NCI-H460 (cell line): ENCODE data around the gene SLF2. TPM values are rescaled to one million over a fixed set of nuclear protein-coding genes. Genes with fewer than 3 reads are reported as not detected.

Experiments
- DNase-seq: peaks from one replicate; pipeline ENCODE4 v3.0.0-alpha.2; 2016; ENCODE audit warnings: low read depth; ENCODE audit errors: extremely low read depth
- total RNA-seq: library from RNA; depleted of rRNA; stranded (reverse); fragments of >200 nt; shearing (Covaris generic); gene quantifications from 2 replicates; pipeline ENCODE4 v1.2.3, GENCODE V29; 2014

SLF2 gene
- total RNA-seq, 1 experiment from 2014 or later, result 26.1 TPM

DNA sequence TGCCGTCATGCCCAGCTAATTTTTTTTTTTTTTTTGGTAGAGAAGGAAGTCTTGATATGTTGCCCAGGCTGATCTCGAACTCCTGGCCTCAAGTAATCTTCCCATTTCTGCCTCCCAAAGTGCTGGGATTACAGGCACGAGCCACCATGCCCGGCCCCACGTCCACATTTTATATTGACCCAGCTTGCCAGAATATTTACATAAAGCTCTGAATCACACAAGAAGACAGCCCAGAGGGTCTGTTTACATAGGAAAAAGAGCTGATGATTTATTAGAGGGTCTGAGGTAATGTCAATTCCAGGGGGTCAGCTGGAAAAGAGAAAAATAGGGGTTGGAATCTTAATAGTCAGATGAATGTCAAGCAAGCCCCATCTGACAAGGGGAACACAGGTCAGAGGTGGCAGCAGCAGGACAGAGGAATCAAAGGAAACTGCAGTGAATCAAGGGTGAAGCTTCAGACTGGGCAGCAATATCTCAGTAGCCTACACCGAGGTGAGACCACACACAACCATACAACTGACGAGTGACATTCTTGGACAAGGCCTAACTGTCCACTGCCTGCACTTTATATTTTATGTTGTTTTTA is 15.8 kb upstream of the SLF2 start:
- DNase-seq, result no peak

GRCh38 chr10:100897976-100898375 is 14.8 kb upstream of the SLF2 start:
- no peak for DNase-seq

GRCh38 chr10:100899171-100899570 is 13.6 kb upstream of the SLF2 start:
- no peak for DNase-seq

GRCh38 chr10:100901051-100901450 is 11.7 kb upstream of the SLF2 start:
- no peak for DNase-seq

- DNase-seq, result no peak
Measured at GRCh38 chr10:100902622-100903021, 10.1 kb upstream of the SLF2 start.

DNA sequence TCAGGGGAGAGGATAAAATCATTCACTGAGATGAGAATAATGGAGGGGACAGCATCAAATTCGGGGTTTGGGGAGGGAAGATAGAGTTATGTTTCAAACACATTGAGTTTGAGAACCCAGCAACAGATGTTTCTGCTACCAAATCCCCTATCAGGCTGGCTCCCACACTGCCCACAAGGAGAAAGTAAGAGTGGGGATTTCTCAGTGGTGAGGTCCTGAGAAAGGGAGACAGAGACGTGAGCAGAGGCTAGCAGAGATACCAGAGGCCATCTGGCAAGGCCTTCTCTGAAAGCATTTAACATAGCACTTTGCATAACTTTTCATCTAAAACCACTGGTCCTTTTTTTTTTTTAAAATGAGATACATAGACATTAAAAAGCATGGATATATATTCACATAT is 7.8 kb upstream of the SLF2 start:
- DNase-seq, result no peak

- no peak for DNase-seq
Measured at GRCh38 chr10:100907175-100907574, 5.6 kb upstream of the SLF2 start.

DNA sequence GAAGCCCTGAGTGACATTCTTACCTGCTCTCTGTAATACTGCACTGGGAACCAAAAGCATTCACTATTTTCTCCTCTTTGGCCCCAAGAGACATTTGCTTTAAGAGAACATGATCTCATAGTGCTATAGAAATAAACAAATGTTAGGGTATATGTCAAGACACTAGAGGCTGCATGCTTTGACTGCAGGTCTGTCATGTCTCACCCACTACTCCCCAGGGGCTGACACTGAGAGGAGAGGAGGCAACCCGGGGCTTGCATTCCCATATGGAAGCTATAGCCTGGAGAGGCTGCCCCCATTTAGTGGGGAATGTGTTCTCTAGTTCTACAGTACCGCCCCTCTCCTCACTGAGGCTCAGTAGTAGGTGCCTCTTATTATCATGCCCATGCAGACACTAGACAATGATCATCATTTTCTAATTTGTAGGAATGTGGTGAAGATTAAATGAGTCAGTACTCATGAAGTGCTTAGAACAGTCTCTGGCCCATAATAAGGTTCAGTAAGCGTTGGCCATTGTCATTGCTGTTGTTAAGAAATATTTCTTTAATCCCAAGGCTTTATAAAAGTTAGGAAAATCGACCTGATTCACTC is 4.9 kb upstream of the SLF2 start:
- DNase-seq, result no peak

- no peak for DNase-seq
Measured at GRCh38 chr10:100908378-100908777, 4.4 kb upstream of the SLF2 start.

DNA sequence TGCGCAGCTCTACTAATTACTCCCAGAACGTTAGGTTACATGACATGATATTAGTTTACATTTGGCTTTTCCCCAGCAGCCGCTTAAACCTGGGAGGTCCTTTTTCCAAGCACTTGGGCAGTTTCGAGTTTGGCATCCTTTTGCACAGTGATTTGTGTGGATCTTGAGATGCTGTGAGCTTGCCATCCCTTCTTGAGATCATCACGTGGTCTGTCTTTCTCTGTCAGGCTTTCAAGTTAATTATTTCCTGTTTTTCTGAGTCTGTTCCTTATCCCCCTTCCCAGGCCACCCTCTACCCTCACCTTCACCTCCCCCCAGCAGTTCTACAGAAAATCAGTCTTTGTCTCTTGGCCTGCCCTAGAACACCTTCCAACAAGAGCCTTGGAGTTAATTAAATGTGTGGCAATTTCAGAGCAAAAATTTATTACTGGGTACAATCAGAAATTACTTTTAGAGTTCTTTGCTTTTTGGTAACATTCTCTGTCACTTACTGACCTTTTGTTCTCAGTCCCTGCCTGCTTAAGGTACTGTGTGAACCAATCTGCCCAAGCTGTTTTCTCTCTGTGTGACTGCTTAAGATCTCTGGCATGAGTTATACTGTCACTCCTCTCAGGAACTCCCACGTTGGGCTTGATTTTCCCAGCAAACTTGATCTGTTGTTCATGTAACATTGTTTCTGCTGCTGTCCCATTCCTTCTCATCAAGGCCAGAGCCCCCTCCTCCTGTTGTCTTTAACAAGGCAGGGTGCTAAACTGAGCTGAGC is 3.1 kb upstream of the SLF2 start:
- no peak for DNase-seq

- no peak for DNase-seq
Measured at GRCh38 chr10:100911472-100911871, 1.3 kb upstream of the SLF2 start.

DNA sequence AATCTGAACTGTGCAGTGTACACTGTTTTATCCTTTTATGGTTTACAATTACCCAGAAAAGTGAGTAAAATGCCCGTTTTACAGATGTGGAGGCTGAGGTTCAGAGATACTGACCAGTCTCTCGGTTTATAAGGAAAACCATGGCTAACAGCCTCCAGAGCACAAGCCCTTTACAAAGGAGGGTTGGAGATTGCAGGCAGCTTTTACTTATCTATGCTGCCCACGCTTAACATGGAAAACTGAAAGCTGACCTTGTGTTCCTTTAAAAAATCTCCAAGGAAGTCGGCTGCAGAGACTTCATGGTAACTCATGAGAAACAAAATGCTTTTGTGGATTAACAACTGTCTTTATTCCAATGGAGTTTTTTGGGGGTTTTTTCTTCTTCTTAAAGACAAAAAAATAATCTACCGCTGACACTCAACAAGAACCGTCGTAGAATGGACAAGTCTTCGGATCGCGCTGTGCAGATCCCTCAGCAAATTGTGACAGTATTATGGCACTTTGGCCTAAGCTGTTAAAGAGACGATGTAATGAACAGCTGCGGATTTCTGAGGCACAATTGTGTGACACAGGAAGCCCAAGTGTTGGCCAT is 654 bp upstream of the SLF2 start:
- DNase-seq, result peak; percentile 6

- no peak for DNase-seq
Measured at GRCh38 chr10:100913470-100913865, 705 bp downstream of the SLF2 start.

GRCh38 chr10:100917071-100917470 is 4.3 kb downstream of the SLF2 start:
- DNase-seq, result no peak

DNA sequence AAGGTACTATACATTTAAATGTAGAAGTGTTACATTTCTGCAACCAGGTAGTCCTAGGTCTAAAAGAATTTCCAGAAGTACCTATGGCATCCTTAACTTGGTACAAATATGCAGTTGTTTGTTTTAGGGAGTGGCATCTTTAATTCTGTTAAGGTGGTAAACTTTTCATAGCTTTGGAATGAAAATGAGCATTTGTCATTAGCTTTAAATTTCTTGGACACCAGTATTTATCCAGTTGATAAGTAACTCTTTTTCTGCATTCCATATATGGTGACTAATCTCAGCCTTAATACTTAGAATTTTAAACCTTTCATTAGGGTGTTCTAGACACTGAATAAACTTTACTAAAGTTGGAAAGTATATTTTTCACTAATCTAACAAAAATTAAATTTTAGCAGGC is 10.8 kb downstream of the SLF2 start:
- DNase-seq, result no peak

GRCh38 chr10:100927266-100927665 is 14.5 kb downstream of the SLF2 start:
- DNase-seq, result no peak

GRCh38 chr10:100928039-100928438 is 15.3 kb downstream of the SLF2 start:
- no peak for DNase-seq

DNA sequence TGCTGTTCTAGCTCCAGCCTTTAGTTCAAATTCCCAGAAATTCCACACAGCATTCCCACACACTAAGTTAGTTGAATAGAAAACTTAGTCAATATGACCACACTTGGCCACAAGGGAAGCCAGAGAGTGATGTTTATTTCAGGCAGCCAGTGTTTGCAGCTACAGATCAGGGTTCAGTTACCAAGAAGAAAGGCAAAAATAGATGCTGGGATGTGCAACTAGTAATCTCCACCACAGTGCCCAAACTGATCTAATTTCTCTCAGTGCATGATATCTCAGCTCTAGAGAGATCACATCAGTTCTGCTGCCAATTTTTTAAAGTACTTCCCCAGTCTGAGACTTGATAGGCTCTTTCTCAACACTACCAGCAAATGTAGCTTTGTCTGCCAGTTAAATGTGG is 17.6 kb downstream of the SLF2 start:
- DNase-seq, result no peak

DNA sequence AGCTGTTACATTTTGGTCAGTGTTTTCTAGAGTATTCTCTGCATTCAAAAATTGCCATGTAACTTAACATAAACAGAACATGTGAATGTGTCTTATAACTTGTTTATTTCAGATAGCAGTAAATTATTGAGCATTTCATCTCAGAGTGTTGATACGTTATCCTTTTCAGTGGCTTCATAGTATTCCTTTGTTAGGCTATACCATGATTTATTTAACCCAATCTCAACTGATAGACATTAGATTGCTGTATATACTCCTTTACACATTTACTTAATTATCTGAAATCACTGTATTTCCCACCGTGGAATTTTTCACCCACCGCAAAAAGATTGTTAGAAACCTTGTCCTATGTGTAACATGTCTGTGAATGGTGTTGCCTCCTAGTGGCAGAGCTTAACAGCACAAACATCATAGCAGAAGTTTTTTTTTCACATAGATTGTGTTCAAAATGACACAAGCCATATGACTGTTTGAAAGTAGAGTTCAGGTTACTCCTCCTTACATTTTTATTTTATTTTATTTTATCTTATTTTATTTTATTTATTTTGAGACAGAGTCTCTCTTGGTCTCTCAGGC is 21.4 kb downstream of the SLF2 start:
- DNase-seq, result no peak

- DNase-seq, result no peak
Measured at GRCh38 chr10:100939763-100940344, 27.1 kb downstream of the SLF2 start.

DNA sequence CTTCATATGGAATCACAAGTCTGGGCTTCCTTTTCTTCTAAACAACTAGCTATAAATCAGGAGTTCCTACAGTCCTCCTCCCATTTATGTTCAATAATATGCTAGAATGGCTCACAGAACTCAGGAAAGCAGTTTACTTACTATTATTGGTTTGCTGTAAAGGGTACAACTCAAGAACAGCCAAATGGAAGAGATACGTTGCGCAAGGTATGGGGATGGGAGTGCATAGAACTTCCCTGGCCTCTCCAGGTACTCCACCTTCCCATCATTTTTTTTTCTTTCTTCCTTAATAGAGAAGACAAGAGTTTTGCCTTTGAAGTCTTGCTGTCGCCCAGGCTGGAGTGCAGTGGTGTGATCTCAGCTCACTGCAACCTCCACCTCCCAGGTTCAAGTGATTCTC is 29.5 kb downstream of the SLF2 start:
- no peak for DNase-seq
